ENCODE results near the gene OR9G1. TPM values are rescaled to one million over a fixed set of nuclear protein-coding genes. Genes with fewer than 3 reads are reported as not detected.

OR9G1 gene
- total RNA-seq, 1 experiment from 2014 or later, result not detected

- TF ChIP-seq ZNF532 (CRISPR knock-in tag; IDR thresholded peaks at IDR 0.05; ENCODE audit: borderline replicate concordance) (no peak), GTF2I (CRISPR knock-in tag; conservative IDR thresholded peaks at IDR 0.05) (no peak)
These were observed 39.1 kb upstream of the OR9G1 start (continued) for GRCh38 chr11:56659755-56660154.

- H3K4me1 Mint-ChIP-seq, result peaks cover 42% of the 10 kb centered on the region
- no peak for ATAC-seq
- no peak for DNase-seq (ENCODE audit: low spot score)
- no peak within 1 kb of the TSS for H3K4me3 Mint-ChIP-seq
- H3K9me3 Mint-ChIP-seq, result peaks cover 20% of the 10 kb centered on the region
- POLR2A ChIA-PET, result no interaction called here
- peaks cover 15% of the 10 kb centered on the region for H3K36me3 Mint-ChIP-seq
- CTCF ChIA-PET, result no interaction called here
- H3K27ac Mint-ChIP-seq, result no peak within 1 kb of the TSS
- H3K27me3 Mint-ChIP-seq (ENCODE audit: low read depth), result peaks cover 2% of the 10 kb centered on the region; the same call in 1 of the 2 replicates
- no peak for TF ChIP-seq ERG (CRISPR knock-in tag; IDR thresholded peaks at IDR 0.05)
- TF ChIP-seq ZNF317 (CRISPR knock-in tag; IDR thresholded peaks at IDR 0.05; ENCODE audit: borderline replicate concordance, low read depth), result no peak
- TF ChIP-seq ATF2 (CRISPR knock-in tag; IDR thresholded peaks at IDR 0.05; ENCODE audit: borderline replicate concordance, low read depth), result no peak
These were observed 35.5 kb upstream of the OR9G1 start, which contains the start of gene OR5AR1 for GRCh38 chr11:56663386-56663785. OR5AR1 (plus strand) TSS chr11:56663686; CDS start chr11:56663686, 0 bp downstream.

GRCh38 chr11:56670984-56671383 is 27.9 kb upstream of the OR9G1 start:
- no peak for ATAC-seq
- no peak overlapping the region for H3K27ac Mint-ChIP-seq
- H3K36me3 Mint-ChIP-seq, result no peaks in the 10 kb centered on the region; the same call in 1 of the 2 replicates
- TF ChIP-seq ZNF263 (CRISPR knock-in tag; IDR thresholded peaks at IDR 0.05; ENCODE audit: low read depth) (no peak), NFYB (CRISPR knock-in tag; conservative IDR thresholded peaks at IDR 0.05; ENCODE audit: low read depth) (no peak), EMX1 (CRISPR knock-in tag; IDR thresholded peaks at IDR 0.05) (no peak), NFATC4 (CRISPR knock-in tag; IDR thresholded peaks at IDR 0.05) (no peak), ESRRA (CRISPR knock-in tag; IDR thresholded peaks at IDR 0.05; ENCODE audit: borderline replicate concordance) (no peak), NR2C2 (CRISPR knock-in tag; IDR thresholded peaks at IDR 0.05) (no peak), GABPB1 (CRISPR knock-in tag; IDR thresholded peaks at IDR 0.05) (no peak), ZBTB21 (CRISPR knock-in tag; IDR thresholded peaks at IDR 0.05; ENCODE audit: borderline replicate concordance) (no peak), ZNF219 (CRISPR knock-in tag; IDR thresholded peaks at IDR 0.05; ENCODE audit: borderline replicate concordance) (no peak)
- H3K9me3 Mint-ChIP-seq, result peaks cover 18% of the 10 kb centered on the region
- POLR2A ChIA-PET, result no interaction called here
- H3K27me3 Mint-ChIP-seq (ENCODE audit: low read depth), result no peaks in the 10 kb centered on the region; the same call in 1 of the 2 replicates
- DNase-seq (ENCODE audit: low spot score), result no peak
- 0 out of 2 replicates have a peak, but pooled peaks cover 3% of the 10 kb centered on the region for H3K4me1 Mint-ChIP-seq
- no peak overlapping the region for H3K4me3 Mint-ChIP-seq
- CTCF ChIA-PET, result no interaction called here

- no peaks in the 10 kb centered on the region for H3K27me3 Mint-ChIP-seq (ENCODE audit: low read depth)
- H3K4me3 Mint-ChIP-seq, result no peak overlapping the region
- no peak for DNase-seq (ENCODE audit: low spot score)
- H3K4me1 Mint-ChIP-seq, result peaks cover 26% of the 10 kb centered on the region
- H3K9me3 Mint-ChIP-seq, result no peaks in the 10 kb centered on the region; the same call in 1 of the 2 replicates
- CTCF ChIA-PET, result no interaction called here
- peaks cover 6% of the 10 kb centered on the region; the same call in 1 of the 2 replicates for H3K36me3 Mint-ChIP-seq
- no peak for ATAC-seq
- no peak overlapping the region for H3K27ac Mint-ChIP-seq
- POLR2A ChIA-PET, result no interaction called here
- TF ChIP-seq GRHL2 (CRISPR knock-in tag; IDR thresholded peaks at IDR 0.05; ENCODE audit: insufficient replicate concordance, severe bottlenecking) (no peak), MLX (CRISPR knock-in tag; IDR thresholded peaks at IDR 0.05) (no peak), CDX4 (CRISPR knock-in tag; IDR thresholded peaks at IDR 0.05; ENCODE audit: borderline replicate concordance) (no peak), STAT6 (CRISPR knock-in tag; conservative IDR thresholded peaks at IDR 0.05; ENCODE audit: low read depth) (no peak), CREM (CRISPR knock-in tag; IDR thresholded peaks at IDR 0.05) (no peak)
These were observed 10.3 kb upstream of the OR9G1 start for GRCh38 chr11:56688554-56689100.
